ENCODE data around the gene BCLAF1. TPM values are rescaled to one million over a fixed set of nuclear protein-coding genes. Genes with fewer than 3 reads are reported as not detected.

The BCLAF1 gene
- polyA plus RNA-seq, 1 donor (not counting 4 experiments of a cell fraction or from before 2014, with no cell fraction given), result 80.3 TPM

DNA sequence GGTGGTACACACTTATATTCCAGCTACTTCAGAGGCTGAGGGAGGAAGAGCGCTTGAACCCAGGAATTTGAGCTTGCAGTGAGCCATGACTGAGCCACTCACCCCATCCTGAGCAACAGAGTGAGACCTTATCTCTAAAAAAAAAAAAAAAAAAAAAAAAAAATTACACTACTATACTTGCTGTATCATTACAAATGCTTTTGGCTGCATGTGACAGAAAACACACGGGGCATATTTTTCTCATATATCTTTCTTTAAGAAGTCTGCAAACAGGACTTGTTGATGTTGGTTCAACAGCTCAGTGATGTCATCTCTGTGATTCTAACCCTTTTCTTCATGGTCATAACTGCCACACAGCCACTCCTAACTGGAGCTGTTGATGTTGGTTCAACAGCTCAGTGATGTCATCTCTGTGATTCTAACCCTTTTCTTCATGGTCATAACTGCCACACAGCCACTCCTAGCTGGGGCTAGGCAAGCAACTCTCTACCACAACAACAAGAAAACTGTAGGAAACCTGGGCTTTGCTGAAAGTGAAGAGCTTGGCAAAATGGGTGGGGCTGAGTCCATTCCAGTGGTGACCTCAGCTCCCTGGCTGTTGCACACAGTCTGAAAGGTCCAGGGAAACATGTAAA, 59.3 kb downstream of the BCLAF1 start:
- dilution Hi-C loops (cut with MboI; ENCODE audit: extremely low pct_ligation_motif_present, low sequenced_read_pairs), result no loop called here
- no peak overlapping the region for H3K4me3 ChIP-seq (ENCODE audit: control insufficient read depth in 2 of 3, extremely low read depth in 1 of 3, insufficient read depth in 2 of 3, low read depth in 1 of 3, low read length in 3 of 3)
- no peaks in the 10 kb centered on the region for H3K9me1 ChIP-seq (ENCODE audit: control insufficient read depth, extremely low read depth, insufficient read depth, low read length)
- FAIRE-seq, result no peak
- H3K4me1 ChIP-seq (ENCODE audit: control insufficient read depth, extremely low read depth, insufficient read depth, low read length), result no peaks in the 10 kb centered on the region
- TF ChIP-seq, protein P1, sequence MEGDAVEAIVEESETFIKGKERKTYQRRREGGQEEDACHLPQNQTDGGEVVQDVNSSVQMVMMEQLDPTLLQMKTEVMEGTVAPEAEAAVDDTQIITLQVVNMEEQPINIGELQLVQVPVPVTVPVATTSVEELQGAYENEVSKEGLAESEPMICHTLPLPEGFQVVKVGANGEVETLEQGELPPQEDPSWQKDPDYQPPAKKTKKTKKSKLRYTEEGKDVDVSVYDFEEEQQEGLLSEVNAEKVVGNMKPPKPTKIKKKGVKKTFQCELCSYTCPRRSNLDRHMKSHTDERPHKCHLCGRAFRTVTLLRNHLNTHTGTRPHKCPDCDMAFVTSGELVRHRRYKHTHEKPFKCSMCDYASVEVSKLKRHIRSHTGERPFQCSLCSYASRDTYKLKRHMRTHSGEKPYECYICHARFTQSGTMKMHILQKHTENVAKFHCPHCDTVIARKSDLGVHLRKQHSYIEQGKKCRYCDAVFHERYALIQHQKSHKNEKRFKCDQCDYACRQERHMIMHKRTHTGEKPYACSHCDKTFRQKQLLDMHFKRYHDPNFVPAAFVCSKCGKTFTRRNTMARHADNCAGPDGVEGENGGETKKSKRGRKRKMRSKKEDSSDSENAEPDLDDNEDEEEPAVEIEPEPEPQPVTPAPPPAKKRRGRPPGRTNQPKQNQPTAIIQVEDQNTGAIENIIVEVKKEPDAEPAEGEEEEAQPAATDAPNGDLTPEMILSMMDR (optimal IDR thresholded peaks at IDR 0.05 in 1 of 3, IDR thresholded peaks at IDR 0.05 in 1 of 3, conservative IDR thresholded peaks at IDR 0.05 in 1 of 3; ENCODE audit: extremely low read depth in 1 of 3, insufficient read depth in 2 of 3, low read length in 3 of 3), result no peak
- no peak for TF ChIP-seq EZH2 (IDR thresholded peaks at IDR 0.05; ENCODE audit: low read length)
- H4K20me1 ChIP-seq (ENCODE audit: control insufficient read depth, extremely low read depth, insufficient read depth, low read length), result no peaks in the 10 kb centered on the region
- H3K27ac ChIP-seq (ENCODE audit: control insufficient read depth, insufficient read depth, low read length), result no peak overlapping the region
- H3K4me2 ChIP-seq (ENCODE audit: control insufficient read depth, extremely low read depth, insufficient read depth, low read depth, low read length), result no peak overlapping the region
- no peak for DNase-seq (ENCODE audit: low read depth, low spot score)
- no peak overlapping the region for H3K9ac ChIP-seq (ENCODE audit: control insufficient read depth, extremely low read depth, insufficient read depth, low read length)
- no peaks in the 10 kb centered on the region for H3K79me2 ChIP-seq (ENCODE audit: control insufficient read depth, insufficient read depth, low read length)
- no peaks in the 10 kb centered on the region for H3K27me3 ChIP-seq (ENCODE audit: control insufficient read depth, extremely low read depth, insufficient read depth, low read length)
- no peak overlapping the region for H2AFZ ChIP-seq (ENCODE audit: control insufficient read depth, low read length)
- H3K36me3 ChIP-seq (ENCODE audit: control insufficient read depth in 2 of 2, extremely low read depth in 1 of 2, insufficient read depth in 2 of 2, low read length in 2 of 2), result no peaks in the 10 kb centered on the region
- no peaks in the 10 kb centered on the region for H3K9me3 ChIP-seq (ENCODE audit: control insufficient read depth, low read depth, low read length)

GRCh38 chr6:136228814-136229213, 60.8 kb downstream of the BCLAF1 start:
- H3K27ac ChIP-seq (ENCODE audit: control insufficient read depth, insufficient read depth, low read length), result no peak overlapping the region
- no peaks in the 10 kb centered on the region for H3K36me3 ChIP-seq (ENCODE audit: control insufficient read depth in 2 of 2, extremely low read depth in 1 of 2, insufficient read depth in 2 of 2, low read length in 2 of 2)
- no peaks in the 10 kb centered on the region for H3K79me2 ChIP-seq (ENCODE audit: control insufficient read depth, insufficient read depth, low read length)
- H3K27me3 ChIP-seq (ENCODE audit: control insufficient read depth, extremely low read depth, insufficient read depth, low read length), result no peaks in the 10 kb centered on the region
- no peaks in the 10 kb centered on the region for H3K9me3 ChIP-seq (ENCODE audit: control insufficient read depth, low read depth, low read length)
- no peaks in the 10 kb centered on the region for H4K20me1 ChIP-seq (ENCODE audit: control insufficient read depth, extremely low read depth, insufficient read depth, low read length)
- no peaks in the 10 kb centered on the region for H3K4me1 ChIP-seq (ENCODE audit: control insufficient read depth, extremely low read depth, insufficient read depth, low read length)
- no peak for TF ChIP-seq EZH2 (IDR thresholded peaks at IDR 0.05; ENCODE audit: low read length)
- TF ChIP-seq, protein P1 (optimal IDR thresholded peaks at IDR 0.05 in 1 of 3, IDR thresholded peaks at IDR 0.05 in 1 of 3, conservative IDR thresholded peaks at IDR 0.05 in 1 of 3; ENCODE audit: extremely low read depth in 1 of 3, insufficient read depth in 2 of 3, low read length in 3 of 3), result no peak
- H3K4me3 ChIP-seq (ENCODE audit: control insufficient read depth in 2 of 3, extremely low read depth in 1 of 3, insufficient read depth in 2 of 3, low read depth in 1 of 3, low read length in 3 of 3), result no peak overlapping the region
- no peak overlapping the region for H2AFZ ChIP-seq (ENCODE audit: control insufficient read depth, low read length)
- no peak overlapping the region for H3K9ac ChIP-seq (ENCODE audit: control insufficient read depth, extremely low read depth, insufficient read depth, low read length)
- FAIRE-seq (no peak), DNase-seq (ENCODE audit: low read depth, low spot score) (no peak)
- dilution Hi-C loops (cut with MboI; ENCODE audit: extremely low pct_ligation_motif_present, low sequenced_read_pairs), result no loop called here
- no peaks in the 10 kb centered on the region for H3K9me1 ChIP-seq (ENCODE audit: control insufficient read depth, extremely low read depth, insufficient read depth, low read length)
- H3K4me2 ChIP-seq (ENCODE audit: control insufficient read depth, extremely low read depth, insufficient read depth, low read depth, low read length), result no peak overlapping the region

Data from keratinocyte (primary cell).